Measurements from ENCODE around the gene ERVV-1.

The ERVV-1 gene

DNA sequence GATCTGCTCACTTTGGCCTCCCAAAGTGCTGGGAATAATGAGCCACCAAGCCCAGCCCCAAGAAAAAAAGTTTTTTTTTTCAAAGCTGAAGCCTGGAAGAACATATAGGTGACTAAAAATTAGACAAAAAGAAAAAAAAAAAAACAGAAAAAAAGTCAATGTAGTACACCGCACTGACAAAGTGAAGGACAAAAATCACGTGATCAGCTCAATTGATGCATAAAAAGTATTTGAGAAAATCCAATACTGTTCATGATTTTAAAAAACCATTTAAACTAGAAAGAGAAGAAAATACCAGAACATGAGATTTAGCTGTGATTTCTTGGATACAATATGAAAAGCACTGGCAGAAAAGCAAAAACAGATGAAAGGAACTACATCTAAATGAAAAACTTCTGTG, 20.3 kb downstream of the ERVV-1 start:
- no peak for DNase-seq

DNA sequence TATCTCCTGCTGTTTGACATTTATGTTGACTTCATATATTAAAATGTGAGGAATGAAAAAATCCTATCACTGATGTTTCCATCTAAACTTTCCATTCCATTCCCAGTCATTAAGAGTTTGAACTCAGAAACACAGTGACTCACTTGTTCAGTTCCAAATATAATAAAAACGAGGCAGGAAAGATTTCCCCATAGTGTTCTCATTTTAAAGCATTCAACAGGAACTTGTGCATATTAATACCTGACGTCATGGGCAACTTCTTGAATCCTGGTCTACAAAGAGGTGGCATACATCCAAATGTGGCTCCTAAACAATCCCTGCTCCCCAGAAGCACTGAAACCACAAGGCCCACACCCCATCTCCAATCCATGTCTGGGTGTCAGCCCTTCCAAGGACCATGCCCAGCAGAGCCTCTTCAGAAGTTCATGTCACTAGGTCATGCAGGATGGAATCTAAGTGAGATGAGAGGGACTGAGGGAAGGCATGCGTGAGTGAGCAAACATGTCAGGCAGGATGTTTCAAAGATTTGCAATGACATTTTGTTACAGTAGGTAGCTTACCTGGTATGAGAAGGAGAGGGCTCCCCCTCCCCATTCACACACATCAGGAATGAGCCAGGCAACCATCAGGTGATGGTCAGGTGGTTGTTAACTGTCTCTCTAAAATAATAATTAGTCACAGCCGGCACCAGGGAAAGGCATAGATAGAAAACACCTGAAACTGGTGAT, 21.4 kb downstream of the ERVV-1 start:
- no peak for DNase-seq

DNA sequence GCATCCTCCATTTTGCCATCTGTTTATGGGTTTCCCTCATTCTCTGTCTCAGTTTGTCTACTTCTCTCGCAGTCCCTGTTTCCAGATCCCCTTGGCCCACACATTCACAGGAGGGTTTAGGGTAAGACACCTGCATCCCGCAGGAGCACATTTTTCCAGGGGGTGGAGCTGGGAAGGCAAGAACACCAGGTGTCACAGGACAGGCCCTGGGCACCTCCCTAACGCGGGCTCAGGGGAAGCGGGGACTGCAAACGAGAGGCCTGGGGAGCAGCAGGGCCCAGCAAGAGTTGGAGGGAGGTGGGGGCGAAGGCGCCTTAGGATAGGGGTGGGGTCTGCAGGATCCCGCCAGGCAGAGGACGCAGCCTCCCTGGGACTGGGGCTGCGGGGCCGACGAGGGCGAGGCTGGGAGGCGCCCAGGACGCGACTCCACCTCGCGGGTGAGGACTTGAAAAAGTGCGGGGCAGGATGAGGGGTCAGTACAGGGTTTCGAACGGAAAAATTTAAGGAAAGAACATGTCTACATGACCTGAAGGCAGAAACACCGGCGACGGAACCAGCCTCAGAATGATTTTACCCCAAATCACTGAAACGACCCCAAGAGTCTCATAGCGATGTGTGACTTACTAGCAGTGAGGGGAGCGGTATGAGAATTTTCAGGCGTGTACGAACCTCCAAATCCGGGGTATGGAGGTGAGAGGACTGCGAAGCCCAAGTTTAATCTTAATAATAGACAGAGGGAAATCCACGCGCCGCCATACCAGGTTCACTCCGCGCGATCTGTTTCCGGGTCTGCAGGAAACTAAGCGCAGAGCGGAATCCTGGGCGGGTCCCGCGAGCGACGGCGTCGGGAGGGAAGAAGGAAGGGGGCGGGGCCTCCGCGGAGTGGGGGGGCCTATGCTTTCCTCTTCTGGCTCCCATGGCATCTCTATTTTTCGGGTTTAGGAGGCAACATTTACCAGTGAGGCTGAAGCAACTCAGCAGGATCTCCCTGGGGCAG, 23.7 kb downstream of the ERVV-1 start:
- no peak for DNase-seq

DNA sequence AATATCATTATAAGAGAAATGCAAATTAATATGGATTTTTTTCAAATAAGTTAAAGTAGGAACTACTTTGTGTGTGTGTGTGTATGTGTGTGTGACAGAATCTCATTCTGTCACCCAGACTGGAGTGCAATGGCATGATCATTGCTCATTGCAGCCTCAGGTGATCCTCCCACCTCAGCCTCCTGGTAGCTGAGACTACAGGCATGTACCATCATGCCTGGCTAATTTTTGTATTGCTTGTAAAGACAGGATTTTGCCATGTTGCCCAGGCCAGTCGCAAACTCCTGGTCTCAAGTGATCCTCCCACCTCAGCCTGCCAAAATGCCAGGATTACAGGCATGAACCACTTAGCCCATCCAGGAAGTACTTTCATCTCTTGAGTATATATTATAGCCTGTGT, 27.6 kb downstream of the ERVV-1 start:
- no peak for DNase-seq

DNA sequence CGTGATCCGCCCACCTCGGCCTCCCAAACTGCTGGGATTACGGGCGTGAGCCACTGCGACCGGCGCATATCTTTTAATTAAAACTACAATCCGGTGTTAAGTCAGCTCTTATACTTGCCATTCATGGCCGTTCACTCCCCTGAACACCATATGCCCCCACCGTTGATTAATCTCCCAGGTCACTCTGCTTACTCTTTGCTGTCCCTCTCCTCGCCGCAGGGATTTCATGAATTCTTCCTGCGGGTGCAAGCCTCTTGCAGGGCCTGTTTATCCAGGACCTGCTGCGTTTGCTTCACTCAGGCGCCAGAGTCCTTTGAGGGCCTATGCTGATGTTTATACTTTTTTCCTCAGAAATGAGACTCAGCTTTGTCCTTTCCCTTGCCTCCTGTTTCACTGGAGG, 31.8 kb downstream of the ERVV-1 start:
- no peak for DNase-seq

DNA sequence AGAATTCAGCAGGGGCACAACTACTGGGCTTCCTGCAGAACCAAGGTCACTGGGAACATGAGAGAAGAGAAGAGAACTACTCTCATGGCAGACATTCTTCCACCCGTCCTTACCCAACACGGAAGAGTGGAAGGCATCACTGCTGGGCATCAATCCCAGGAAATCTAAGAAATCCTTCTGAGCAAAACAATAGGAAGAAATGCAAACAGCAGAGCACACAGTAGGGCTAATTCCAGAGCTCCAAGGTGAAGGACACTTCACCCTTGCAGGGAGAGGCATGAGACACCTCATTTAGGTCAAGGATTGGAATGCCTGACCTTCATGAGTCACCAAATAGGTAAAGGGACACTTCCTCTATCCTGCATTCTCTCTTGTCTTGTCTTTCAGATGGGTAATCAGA, 33.7 kb downstream of the ERVV-1 start:
- no peak for DNase-seq

DNA sequence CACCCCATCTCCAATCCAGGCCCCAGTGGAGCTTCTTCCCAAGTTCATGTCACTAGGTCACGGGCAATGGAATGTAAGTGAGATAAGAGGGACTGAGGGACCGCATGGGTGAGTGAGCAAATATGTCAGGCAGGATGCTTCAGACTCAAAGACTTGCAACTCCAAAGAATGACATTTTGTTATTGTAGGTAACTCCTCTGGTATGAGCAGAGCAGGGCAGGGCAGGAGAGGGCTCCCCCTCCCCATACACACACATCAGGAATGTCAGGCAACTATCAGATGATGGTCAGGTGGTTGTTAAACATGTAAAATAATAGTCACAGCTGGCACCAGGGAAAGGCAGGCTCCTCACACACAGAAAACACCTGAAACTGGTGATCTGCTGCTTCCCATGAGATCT, 41.4 kb downstream of the ERVV-1 start:
- DNase-seq: no peak

DNA sequence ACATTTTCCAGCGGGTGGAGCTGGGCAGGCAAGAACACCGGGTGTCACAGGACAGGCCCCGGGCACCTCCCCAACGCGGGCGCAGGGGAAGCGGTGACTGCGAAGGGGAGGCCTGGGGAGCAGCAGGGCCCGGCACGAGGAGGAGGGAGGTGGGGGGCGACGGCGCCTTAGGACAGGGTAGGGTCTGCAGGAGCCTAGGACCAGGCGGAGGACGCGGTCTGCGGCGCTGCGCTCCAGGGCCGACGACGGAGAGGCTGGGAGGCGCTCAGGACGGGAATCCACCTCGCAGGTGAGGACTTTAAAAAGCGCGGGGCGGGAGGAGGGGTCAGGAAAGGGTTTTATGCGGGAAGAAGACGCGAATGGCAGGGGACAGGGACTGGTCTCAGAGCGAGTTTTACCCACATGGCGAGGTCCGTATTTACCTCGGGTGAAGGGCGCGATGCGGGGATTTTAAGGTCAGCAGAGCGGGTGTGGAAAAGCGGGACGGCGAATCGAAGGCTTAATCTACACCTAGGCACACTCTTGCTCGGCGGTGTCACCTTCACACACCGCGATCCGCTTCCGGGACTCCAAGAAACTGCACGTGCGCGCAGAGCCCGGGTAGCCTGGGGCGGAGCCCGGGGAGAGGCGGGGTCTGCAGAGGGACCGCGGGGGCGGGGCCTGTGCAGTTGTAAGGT, 44.3 kb downstream of the ERVV-1 start:
- DNase-seq: no peak
